HEK293 (cell line): ENCODE measurements around the gene KIAA1671.

Experiments used
- GLI2 ChIP-seq: fragments of 450-650 bp; formaldehyde crosslinking; IDR thresholded peaks from 2 replicates; pipeline ENCODE4; 2017; ENCODE audit warnings: missing biosample characterization, missing genetic modification characterization, low read depth, borderline replicate concordance
- GLI4 ChIP-seq: fragments of 450-650 bp; formaldehyde crosslinking; IDR thresholded peaks from 2 replicates; pipeline ENCODE4 v1.5.1; 2016; ENCODE audit warnings: missing biosample characterization, missing genetic modification characterization
- YY1 ChIP-seq: fragments of 450-650 bp; formaldehyde crosslinking; IDR thresholded peaks from 2 replicates; pipeline ENCODE4 v1.5.1; 2018; ENCODE audit warnings: missing biosample characterization, missing genetic modification characterization
- ZNF747 ChIP-seq: fragments of 450-650 bp; formaldehyde crosslinking; IDR thresholded peaks from 2 replicates; pipeline ENCODE4 v1.5.1; 2016; ENCODE audit warnings: missing biosample characterization, missing genetic modification characterization
- ZNF777 ChIP-seq: fragments of 450-650 bp; formaldehyde crosslinking; IDR thresholded peaks from 2 replicates; pipeline ENCODE4 v1.5.1; 2017; ENCODE audit warnings: missing biosample characterization, missing genetic modification characterization, borderline replicate concordance
- TF ChIP-seq, protein P1 (sequence below): fragments of 450-650 bp; formaldehyde crosslinking; conservative IDR thresholded peaks from 2 replicates; pipeline ENCODE4 v1.5.1; 2016; ENCODE audit warnings: low read depth, missing biosample characterization, missing genetic modification characterization
- TF ChIP-seq, protein P2 (sequence below): fragments of 450-650 bp; formaldehyde crosslinking; IDR thresholded peaks from 2 replicates; pipeline ENCODE4 v1.5.1; 2016; ENCODE audit warnings: missing biosample characterization, missing genetic modification characterization
- TF ChIP-seq, protein P3 (sequence below): fragments of 450-650 bp; formaldehyde crosslinking; IDR thresholded peaks from 2 replicates; pipeline ENCODE4 v1.5.1; 2016; ENCODE audit warnings: missing biosample characterization, missing genetic modification characterization
- TF ChIP-seq, protein P4 (sequence below): fragments of 450-650 bp; formaldehyde crosslinking; IDR thresholded peaks from 2 replicates; pipeline ENCODE4 v1.5.0; 2017; ENCODE audit warnings: missing biosample characterization, missing genetic modification characterization, borderline replicate concordance

DNA sequence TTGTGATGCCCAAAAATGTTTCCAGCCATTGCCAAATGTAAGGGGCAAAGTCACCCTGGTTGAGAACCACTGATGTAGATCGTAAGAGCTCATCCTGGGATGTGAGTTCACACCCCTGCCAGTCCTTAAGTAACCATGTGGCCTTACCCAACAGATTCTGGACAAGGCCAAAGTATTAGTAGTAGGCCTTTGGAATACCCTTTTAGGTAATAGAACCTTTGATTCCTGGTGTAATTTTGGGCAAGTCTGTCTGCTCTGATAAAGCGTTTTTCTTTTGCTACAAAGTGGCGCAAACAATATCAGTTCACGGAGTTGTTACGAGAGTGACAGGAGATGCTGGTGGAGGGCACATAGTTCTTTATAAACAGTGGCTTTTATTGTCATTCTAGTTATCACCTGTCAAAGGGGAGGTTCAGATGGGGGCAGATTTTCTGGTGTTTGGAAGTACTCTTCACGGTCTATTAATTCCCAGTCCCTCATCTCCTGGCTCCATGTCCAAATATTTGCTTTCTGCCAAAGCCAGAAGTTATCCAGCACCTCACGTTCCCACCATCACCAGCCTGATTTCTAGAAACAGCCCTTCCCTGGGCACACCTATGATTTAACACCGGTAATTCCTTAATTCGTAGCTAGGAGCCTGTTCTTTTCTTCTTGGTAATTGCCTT, 173.3 kb downstream of the KIAA1671 start:
- TF ChIP-seq, protein P1, sequence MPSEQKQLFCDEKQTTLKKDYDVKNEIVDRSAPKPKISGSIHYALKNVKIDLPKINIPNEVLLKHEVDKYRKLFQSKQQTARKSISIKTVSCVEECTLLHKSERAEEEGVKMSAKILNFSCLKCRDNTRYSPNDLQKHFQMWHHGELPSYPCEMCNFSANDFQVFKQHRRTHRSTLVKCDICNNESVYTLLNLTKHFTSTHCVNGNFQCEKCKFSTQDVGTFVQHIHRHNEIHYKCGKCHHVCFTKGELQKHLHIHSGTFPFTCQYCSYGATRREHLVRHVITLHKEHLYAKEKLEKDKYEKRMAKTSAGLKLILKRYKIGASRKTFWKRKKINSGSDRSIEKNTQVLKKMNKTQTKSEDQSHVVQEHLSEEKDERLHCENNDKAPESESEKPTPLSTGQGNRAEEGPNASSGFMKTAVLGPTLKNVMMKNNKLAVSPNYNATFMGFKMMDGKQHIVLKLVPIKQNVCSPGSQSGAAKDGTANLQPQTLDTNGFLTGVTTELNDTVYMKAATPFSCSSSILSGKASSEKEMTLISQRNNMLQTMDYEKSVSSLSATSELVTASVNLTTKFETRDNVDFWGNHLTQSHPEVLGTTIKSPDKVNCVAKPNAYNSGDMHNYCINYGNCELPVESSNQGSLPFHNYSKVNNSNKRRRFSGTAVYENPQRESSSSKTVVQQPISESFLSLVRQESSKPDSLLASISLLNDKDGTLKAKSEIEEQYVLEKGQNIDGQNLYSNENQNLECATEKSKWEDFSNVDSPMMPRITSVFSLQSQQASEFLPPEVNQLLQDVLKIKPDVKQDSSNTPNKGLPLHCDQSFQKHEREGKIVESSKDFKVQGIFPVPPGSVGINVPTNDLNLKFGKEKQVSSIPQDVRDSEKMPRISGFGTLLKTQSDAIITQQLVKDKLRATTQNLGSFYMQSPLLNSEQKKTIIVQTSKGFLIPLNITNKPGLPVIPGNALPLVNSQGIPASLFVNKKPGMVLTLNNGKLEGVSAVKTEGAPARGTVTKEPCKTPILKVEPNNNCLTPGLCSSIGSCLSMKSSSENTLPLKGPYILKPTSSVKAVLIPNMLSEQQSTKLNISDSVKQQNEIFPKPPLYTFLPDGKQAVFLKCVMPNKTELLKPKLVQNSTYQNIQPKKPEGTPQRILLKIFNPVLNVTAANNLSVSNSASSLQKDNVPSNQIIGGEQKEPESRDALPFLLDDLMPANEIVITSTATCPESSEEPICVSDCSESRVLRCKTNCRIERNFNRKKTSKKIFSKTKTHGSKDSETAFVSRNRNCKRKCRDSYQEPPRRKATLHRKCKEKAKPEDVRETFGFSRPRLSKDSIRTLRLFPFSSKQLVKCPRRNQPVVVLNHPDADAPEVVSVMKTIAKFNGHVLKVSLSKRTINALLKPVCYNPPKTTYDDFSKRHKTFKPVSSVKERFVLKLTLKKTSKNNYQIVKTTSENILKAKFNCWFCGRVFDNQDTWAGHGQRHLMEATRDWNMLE (tag by site-specific recombination) = no peak
- TF ChIP-seq, protein P2, sequence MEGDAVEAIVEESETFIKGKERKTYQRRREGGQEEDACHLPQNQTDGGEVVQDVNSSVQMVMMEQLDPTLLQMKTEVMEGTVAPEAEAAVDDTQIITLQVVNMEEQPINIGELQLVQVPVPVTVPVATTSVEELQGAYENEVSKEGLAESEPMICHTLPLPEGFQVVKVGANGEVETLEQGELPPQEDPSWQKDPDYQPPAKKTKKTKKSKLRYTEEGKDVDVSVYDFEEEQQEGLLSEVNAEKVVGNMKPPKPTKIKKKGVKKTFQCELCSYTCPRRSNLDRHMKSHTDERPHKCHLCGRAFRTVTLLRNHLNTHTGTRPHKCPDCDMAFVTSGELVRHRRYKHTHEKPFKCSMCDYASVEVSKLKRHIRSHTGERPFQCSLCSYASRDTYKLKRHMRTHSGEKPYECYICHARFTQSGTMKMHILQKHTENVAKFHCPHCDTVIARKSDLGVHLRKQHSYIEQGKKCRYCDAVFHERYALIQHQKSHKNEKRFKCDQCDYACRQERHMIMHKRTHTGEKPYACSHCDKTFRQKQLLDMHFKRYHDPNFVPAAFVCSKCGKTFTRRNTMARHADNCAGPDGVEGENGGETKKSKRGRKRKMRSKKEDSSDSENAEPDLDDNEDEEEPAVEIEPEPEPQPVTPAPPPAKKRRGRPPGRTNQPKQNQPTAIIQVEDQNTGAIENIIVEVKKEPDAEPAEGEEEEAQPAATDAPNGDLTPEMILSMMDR (tag by site-specific recombination) = no peak
- TF ChIP-seq ZNF747 (tag by site-specific recombination) = no peak
- TF ChIP-seq, protein P3, sequence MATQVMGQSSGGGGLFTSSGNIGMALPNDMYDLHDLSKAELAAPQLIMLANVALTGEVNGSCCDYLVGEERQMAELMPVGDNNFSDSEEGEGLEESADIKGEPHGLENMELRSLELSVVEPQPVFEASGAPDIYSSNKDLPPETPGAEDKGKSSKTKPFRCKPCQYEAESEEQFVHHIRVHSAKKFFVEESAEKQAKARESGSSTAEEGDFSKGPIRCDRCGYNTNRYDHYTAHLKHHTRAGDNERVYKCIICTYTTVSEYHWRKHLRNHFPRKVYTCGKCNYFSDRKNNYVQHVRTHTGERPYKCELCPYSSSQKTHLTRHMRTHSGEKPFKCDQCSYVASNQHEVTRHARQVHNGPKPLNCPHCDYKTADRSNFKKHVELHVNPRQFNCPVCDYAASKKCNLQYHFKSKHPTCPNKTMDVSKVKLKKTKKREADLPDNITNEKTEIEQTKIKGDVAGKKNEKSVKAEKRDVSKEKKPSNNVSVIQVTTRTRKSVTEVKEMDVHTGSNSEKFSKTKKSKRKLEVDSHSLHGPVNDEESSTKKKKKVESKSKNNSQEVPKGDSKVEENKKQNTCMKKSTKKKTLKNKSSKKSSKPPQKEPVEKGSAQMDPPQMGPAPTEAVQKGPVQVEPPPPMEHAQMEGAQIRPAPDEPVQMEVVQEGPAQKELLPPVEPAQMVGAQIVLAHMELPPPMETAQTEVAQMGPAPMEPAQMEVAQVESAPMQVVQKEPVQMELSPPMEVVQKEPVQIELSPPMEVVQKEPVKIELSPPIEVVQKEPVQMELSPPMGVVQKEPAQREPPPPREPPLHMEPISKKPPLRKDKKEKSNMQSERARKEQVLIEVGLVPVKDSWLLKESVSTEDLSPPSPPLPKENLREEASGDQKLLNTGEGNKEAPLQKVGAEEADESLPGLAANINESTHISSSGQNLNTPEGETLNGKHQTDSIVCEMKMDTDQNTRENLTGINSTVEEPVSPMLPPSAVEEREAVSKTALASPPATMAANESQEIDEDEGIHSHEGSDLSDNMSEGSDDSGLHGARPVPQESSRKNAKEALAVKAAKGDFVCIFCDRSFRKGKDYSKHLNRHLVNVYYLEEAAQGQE (tag by site-specific recombination) = no peak
- TF ChIP-seq GLI2 (tag by site-specific recombination) = no peak
- TF ChIP-seq GLI4 (tag by site-specific recombination) = no peak
- no peak for TF ChIP-seq YY1
- TF ChIP-seq ZNF777 (tag by site-specific recombination) = no peak
- TF ChIP-seq, protein P4, sequence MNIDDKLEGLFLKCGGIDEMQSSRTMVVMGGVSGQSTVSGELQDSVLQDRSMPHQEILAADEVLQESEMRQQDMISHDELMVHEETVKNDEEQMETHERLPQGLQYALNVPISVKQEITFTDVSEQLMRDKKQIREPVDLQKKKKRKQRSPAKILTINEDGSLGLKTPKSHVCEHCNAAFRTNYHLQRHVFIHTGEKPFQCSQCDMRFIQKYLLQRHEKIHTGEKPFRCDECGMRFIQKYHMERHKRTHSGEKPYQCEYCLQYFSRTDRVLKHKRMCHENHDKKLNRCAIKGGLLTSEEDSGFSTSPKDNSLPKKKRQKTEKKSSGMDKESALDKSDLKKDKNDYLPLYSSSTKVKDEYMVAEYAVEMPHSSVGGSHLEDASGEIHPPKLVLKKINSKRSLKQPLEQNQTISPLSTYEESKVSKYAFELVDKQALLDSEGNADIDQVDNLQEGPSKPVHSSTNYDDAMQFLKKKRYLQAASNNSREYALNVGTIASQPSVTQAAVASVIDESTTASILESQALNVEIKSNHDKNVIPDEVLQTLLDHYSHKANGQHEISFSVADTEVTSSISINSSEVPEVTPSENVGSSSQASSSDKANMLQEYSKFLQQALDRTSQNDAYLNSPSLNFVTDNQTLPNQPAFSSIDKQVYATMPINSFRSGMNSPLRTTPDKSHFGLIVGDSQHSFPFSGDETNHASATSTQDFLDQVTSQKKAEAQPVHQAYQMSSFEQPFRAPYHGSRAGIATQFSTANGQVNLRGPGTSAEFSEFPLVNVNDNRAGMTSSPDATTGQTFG (tag by site-specific recombination) = no peak
